DOHH2 (cell line): ENCODE results near the gene CPHXL.

Experiments
- H3F3A ChIP-seq: fragments of 200-600 bp; sonication (generic), shearing (Covaris generic); 2 replicates; pipeline ENCODE4 v1.6.0; 2016; ENCODE audit warnings: antibody characterized with exemption, mild to moderate bottlenecking; ENCODE audit not compliant: control insufficient read depth, insufficient read depth
- H3K27ac ChIP-seq: fragments of 200-600 bp; sonication (generic); 2 replicates; pipeline ENCODE4 v1.5.1; 2014; ENCODE audit warnings: low read depth, mild to moderate bottlenecking, low read length, moderate library complexity
- H3K27me3 ChIP-seq: fragments of 200-600 bp; sonication (generic); 2 replicates; pipeline ENCODE4 v1.6.1; 2014; ENCODE audit warnings: mild to moderate bottlenecking, low read length, mixed read lengths; ENCODE audit not compliant: control insufficient read depth
- H3K36me3 ChIP-seq: fragments of 200-600 bp; sonication (generic); 2 replicates; pipeline ENCODE4 v1.6.1; 2014; ENCODE audit warnings: mild to moderate bottlenecking, low read length, moderate library complexity, mixed read lengths; ENCODE audit not compliant: control insufficient read depth
- H3K4me1 ChIP-seq: fragments of 200-600 bp; sonication (generic); 2 replicates; pipeline ENCODE4 v1.6.1; 2014; ENCODE audit warnings: mild to moderate bottlenecking, low read length, mixed read lengths; ENCODE audit not compliant: control insufficient read depth
- H3K4me2 ChIP-seq: fragments of 200-600 bp; sonication (generic); 2 replicates; pipeline ENCODE4 v1.6.0; 2014; ENCODE audit warnings: mild to moderate bottlenecking, low read length, moderate library complexity
- H3K4me3 ChIP-seq: fragments of 200-600 bp; sonication (generic); 2 replicates; pipeline ENCODE4 v1.5.1; 2014; ENCODE audit warnings: mild to moderate bottlenecking, low read length, mixed read lengths
- H3K79me2 ChIP-seq: fragments of 200-600 bp; sonication (generic); 2 replicates; pipeline ENCODE4 v1.6.1; 2014; ENCODE audit warnings: mild to moderate bottlenecking, low read length, mixed read lengths; ENCODE audit not compliant: control insufficient read depth
- H3K9me2 ChIP-seq: fragments of 200-600 bp; sonication (generic); replicated peaks from 2 replicates; pipeline ENCODE4 v1.6.1; 2014; ENCODE audit warnings: mild to moderate bottlenecking, low read length, mixed read lengths; ENCODE audit not compliant: control insufficient read depth
- H3K9me3 ChIP-seq: fragments of 200-600 bp; sonication (generic); 2 replicates; pipeline ENCODE4 v1.6.1; 2014; ENCODE audit warnings: antibody characterized with exemption, low read length, mixed read lengths; ENCODE audit not compliant: control insufficient read depth, insufficient read depth
- H4K20me1 ChIP-seq: fragments of 200-600 bp; sonication (generic); 2 replicates; pipeline ENCODE4 v1.6.0; 2014; ENCODE audit warnings: low read depth, mild to moderate bottlenecking, antibody characterized with exemption, low read length, moderate library complexity; ENCODE audit not compliant: control insufficient read depth, insufficient read depth
- EZH2phosphoT487 ChIP-seq: fragments of 200-600 bp; sonication (generic); IDR thresholded peaks from 2 replicates; pipeline ENCODE4 v1.6.1; 2017; ENCODE audit warnings: borderline replicate concordance, mild to moderate bottlenecking, antibody characterized with exemption, low read length, moderate library complexity, mixed read lengths
- TF ChIP-seq, protein P1 (sequence below): fragments of 200-600 bp; sonication (generic); IDR thresholded peaks from one replicate; pipeline ENCODE4 v1.5.1; 2014; ENCODE audit warnings: antibody characterized with exemption, mild to moderate bottlenecking, low read depth, low read length; ENCODE audit not compliant: poor library complexity, severe bottlenecking

Gene CPHXL

DNA sequence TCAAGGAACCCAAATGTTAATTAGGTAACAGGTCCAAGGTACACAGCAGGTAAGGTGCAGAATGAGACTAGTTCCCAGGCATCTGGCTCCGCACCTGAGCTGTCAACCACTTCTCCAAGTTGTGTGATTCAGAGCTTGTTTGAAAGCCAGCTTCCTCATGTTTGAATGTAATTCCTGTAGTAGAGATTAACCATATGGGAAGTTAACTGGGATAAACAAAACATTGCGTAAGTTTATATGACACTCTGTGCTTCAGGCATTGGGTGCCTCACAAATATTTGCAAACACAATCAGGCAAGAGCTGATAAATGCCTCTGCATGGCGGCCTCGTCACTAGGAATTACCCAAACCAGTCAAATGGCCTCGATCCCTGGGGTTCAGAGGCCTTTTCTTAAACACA, 27.9 kb upstream of the CPHXL start:
- Histone ChIP-seq H3K79me2 (no peaks in the 10 kb centered on the region), H3K27me3 (no peaks in the 10 kb centered on the region), H3K9me2 (no peaks in the 10 kb centered on the region), H3K27ac (no peak overlapping the region), H4K20me1 (no peaks in the 10 kb centered on the region), H3K36me3 (no peaks in the 10 kb centered on the region), H3K9me3 (no peaks in the 10 kb centered on the region), H3K4me2 (no peak overlapping the region), H3F3A (no peaks in the 10 kb centered on the region), H3K4me3 (no peak overlapping the region), H3K4me1 (peaks cover 21% of the 10 kb centered on the region)
- TF ChIP-seq EZH2phosphoT487 = no peak
- TF ChIP-seq, protein P1, sequence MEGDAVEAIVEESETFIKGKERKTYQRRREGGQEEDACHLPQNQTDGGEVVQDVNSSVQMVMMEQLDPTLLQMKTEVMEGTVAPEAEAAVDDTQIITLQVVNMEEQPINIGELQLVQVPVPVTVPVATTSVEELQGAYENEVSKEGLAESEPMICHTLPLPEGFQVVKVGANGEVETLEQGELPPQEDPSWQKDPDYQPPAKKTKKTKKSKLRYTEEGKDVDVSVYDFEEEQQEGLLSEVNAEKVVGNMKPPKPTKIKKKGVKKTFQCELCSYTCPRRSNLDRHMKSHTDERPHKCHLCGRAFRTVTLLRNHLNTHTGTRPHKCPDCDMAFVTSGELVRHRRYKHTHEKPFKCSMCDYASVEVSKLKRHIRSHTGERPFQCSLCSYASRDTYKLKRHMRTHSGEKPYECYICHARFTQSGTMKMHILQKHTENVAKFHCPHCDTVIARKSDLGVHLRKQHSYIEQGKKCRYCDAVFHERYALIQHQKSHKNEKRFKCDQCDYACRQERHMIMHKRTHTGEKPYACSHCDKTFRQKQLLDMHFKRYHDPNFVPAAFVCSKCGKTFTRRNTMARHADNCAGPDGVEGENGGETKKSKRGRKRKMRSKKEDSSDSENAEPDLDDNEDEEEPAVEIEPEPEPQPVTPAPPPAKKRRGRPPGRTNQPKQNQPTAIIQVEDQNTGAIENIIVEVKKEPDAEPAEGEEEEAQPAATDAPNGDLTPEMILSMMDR = no peak

DNA sequence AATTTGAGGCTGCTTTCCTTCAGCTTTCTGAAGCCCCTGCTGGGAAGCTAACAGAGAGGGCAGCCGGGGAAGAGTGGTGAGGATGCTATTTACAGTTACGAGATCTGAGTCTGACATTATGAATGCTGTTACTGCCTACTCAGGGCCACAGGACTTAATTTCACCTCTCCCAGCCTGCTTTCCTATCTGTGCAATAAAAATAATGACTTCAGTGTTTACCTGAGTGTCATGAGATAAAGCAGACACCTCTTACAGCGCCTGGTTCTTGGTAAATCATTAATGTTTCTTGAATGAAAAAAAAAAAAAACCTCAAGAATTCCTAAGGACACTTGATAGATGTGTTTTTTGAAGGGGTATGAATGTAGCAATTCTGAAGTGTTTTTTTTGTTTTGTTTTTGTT, 24.2 kb upstream of the CPHXL start:
- H3K4me3 ChIP-seq = no peak overlapping the region
- H4K20me1 ChIP-seq = no peaks in the 10 kb centered on the region
- H3K27ac ChIP-seq = no peak overlapping the region
- H3K36me3 ChIP-seq = no peaks in the 10 kb centered on the region
- TF ChIP-seq, protein P1 = no peak
- TF ChIP-seq EZH2phosphoT487 = no peak
- no peaks in the 10 kb centered on the region for H3K79me2 ChIP-seq
- H3K9me2 ChIP-seq = no peaks in the 10 kb centered on the region
- H3K4me1 ChIP-seq = no peaks in the 10 kb centered on the region
- H3F3A ChIP-seq = no peaks in the 10 kb centered on the region
- no peaks in the 10 kb centered on the region for H3K9me3 ChIP-seq
- H3K27me3 ChIP-seq = no peaks in the 10 kb centered on the region
- H3K4me2 ChIP-seq = no peak overlapping the region

DNA sequence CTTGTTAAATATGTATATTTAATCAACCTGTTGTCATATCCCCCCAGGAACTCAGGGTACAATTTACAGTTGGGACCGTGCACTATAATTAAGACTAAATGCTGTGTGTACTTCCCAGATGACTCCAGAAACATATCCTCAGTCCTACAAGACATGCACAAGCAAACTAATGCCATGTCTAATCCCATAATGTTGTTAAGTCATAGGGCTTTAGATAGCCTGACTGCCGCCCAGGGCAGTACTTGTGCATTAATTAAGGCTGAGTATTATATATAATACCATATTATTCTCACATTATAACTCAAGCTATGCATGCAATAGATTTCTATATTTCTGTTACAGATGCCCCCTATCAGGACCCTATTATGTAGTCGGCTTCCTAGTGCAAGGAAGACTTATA, 20.1 kb upstream of the CPHXL start:
- TF ChIP-seq, protein P1 = no peak
- no peak for TF ChIP-seq EZH2phosphoT487

DNA sequence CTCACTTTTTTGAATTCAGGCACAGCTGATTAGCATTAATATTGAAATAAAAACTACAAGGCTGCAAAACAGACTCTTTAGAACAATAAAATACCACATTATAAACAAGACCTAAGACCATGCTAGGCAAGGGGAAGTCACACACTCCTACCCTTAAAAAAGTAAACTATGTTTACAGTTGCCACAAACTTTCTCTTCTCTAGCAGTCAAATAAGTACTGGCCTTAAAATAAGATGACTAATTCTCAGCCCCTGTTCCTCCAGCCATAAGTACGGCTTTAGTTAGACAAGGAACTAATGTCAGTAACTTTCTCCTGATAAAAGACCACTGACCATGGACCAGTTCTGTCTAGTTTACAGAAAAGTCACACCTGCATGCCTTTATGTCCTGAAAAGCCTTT, 19.5 kb upstream of the CPHXL start:
- Histone ChIP-seq H3K27ac (no peak overlapping the region), H3K27me3 (no peaks in the 10 kb centered on the region), H3K9me2 (no peaks in the 10 kb centered on the region), H3K4me2 (no peak overlapping the region), H3K9me3 (peaks cover 33% of the 10 kb centered on the region), H3F3A (no peaks in the 10 kb centered on the region), H3K4me3 (no peak overlapping the region), H4K20me1 (no peaks in the 10 kb centered on the region), H3K79me2 (no peaks in the 10 kb centered on the region), H3K4me1 (no peaks in the 10 kb centered on the region), H3K36me3 (no peaks in the 10 kb centered on the region)
- TF ChIP-seq, protein P1 = no peak
- no peak for TF ChIP-seq EZH2phosphoT487

More for the DNA sequence above, 20.1 kb upstream of the CPHXL start:
- Histone ChIP-seq H3K9me2 (no peaks in the 10 kb centered on the region), H4K20me1 (no peaks in the 10 kb centered on the region), H3K79me2 (no peaks in the 10 kb centered on the region), H3K36me3 (no peaks in the 10 kb centered on the region), H3K27ac (no peak overlapping the region), H3K4me3 (no peak overlapping the region), H3K27me3 (no peaks in the 10 kb centered on the region), H3K9me3 (peaks cover 27% of the 10 kb centered on the region), H3K4me1 (no peaks in the 10 kb centered on the region), H3K4me2 (no peak overlapping the region), H3F3A (no peaks in the 10 kb centered on the region)
